PC-9 (cell line): ENCODE data around the gene CUX1. TPM values are rescaled to one million over a fixed set of nuclear protein-coding genes. Genes with fewer than 3 reads are reported as not detected.

Experiments
- BruUV-seq: library from RNA; stranded (reverse); fragments of 400-500 nt; replicated peaks from 2 replicates; lab custom pipeline; 2021; lab: Mats Ljungman, UMichigan
- CTCF ChIA-PET: fragments of 300-600 bp; sonication (Branson Sonifier 250); formaldehyde crosslinking; loops from one replicate; lab custom pipeline; 2022; ENCODE audit warnings: antibody characterized with exemption; lab: Charles Lee
- POLR2A ChIA-PET: fragments of 300-600 bp; sonication (Branson Sonifier 250); formaldehyde crosslinking; loops from one replicate; lab custom pipeline; 2022; ENCODE audit warnings: antibody characterized with exemption; ENCODE audit not compliant: unreplicated experiment; lab: Charles Lee
- DNase-seq, 2 experiments: peaks; one replicate each; pipeline versions ENCODE4 v3.0.0 to v3.0.0-alpha.2; 2015 to 2022; ENCODE audit warnings: mixed read lengths in 1 of 2
- H2AFZ ChIP-seq: fragments of 200-600 bp; sonication (generic); 2 replicates; pipeline ENCODE4 v1.8.1; 2017; ENCODE audit warnings: antibody characterized with exemption
- H3F3A ChIP-seq: fragments of 200-600 bp; sonication (generic); 2 replicates; pipeline ENCODE4 v1.8.1; 2017; ENCODE audit warnings: antibody characterized with exemption, mild to moderate bottlenecking, low read depth; ENCODE audit not compliant: insufficient read depth
- H3K27ac ChIP-seq: fragments of 200-600 bp; sonication (generic); 2 replicates; pipeline ENCODE4 v1.6.1; 2016; ENCODE audit warnings: mixed run types
- H3K27me3 ChIP-seq: fragments of 200-600 bp; sonication (generic); 2 replicates; pipeline ENCODE4 v1.6.1; 2016; ENCODE audit warnings: low read depth, mixed run types; ENCODE audit not compliant: insufficient read depth
- H3K36me3 ChIP-seq: fragments of 200-600 bp; sonication (generic); 2 replicates; pipeline ENCODE4 v1.6.1; 2016; ENCODE audit warnings: low read depth, mixed run types
- H3K4me1 ChIP-seq: fragments of 200-600 bp; sonication (generic); replicated peaks from 2 replicates; pipeline ENCODE4 v1.6.1; 2016; ENCODE audit warnings: mixed run types; ENCODE audit not compliant: insufficient read depth
- H3K4me2 ChIP-seq: fragments of 200-600 bp; sonication (generic); 2 replicates; pipeline ENCODE4 v1.6.1; 2017; ENCODE audit warnings: mixed run types
- H3K4me3 ChIP-seq: fragments of 200-600 bp; sonication (generic); 2 replicates; pipeline ENCODE4 v1.6.1; 2016; ENCODE audit warnings: mixed run types
- H3K79me2 ChIP-seq: fragments of 200-600 bp; sonication (generic); 2 replicates; pipeline ENCODE4 v1.6.1; 2017; ENCODE audit warnings: low read depth, mixed run types
- H3K9me2 ChIP-seq: fragments of 200-600 bp; sonication (generic); 2 replicates; pipeline ENCODE4 v1.8.1; 2017; ENCODE audit warnings: mild to moderate bottlenecking; ENCODE audit not compliant: insufficient read depth
- H3K9me3 ChIP-seq: fragments of 200-600 bp; sonication (generic); 2 replicates; pipeline ENCODE4 v1.8.1; 2016; ENCODE audit warnings: low read depth; ENCODE audit not compliant: insufficient read depth
- H4K20me1 ChIP-seq: fragments of 200-600 bp; sonication (generic); 2 replicates; pipeline ENCODE4 v1.8.1; 2017; ENCODE audit not compliant: insufficient read depth
- EZH2 ChIP-seq: fragments of 200-600 bp; sonication (generic); IDR thresholded peaks from 2 replicates; pipeline ENCODE4 v1.8.0; 2017; ENCODE audit warnings: antibody characterized with exemption, low read depth
- intact Hi-C: fragments of 100-400 bp; cut with micrococcal nuclease; formaldehyde crosslinking; loops from one replicate; pipeline ENCODE4 v1.10.0; 2022; ENCODE audit not compliant: unreplicated experiment
- total RNA-seq: library from RNA; stranded (reverse); gene quantifications from 2 replicates; pipeline ENCODE4 v1.2.3, GENCODE V29; 2021
- TF ChIP-seq, protein P1 (sequence below): fragments of 200-600 bp; sonication (generic); conservative IDR thresholded peaks from 2 replicates; pipeline ENCODE4 v1.6.1; 2017; ENCODE audit warnings: mixed run types, antibody characterized with exemption, mild to moderate bottlenecking, moderate library complexity

CUX1 gene
- total RNA-seq, 1 experiment from 2014 or later, result 83.3 TPM

DNA sequence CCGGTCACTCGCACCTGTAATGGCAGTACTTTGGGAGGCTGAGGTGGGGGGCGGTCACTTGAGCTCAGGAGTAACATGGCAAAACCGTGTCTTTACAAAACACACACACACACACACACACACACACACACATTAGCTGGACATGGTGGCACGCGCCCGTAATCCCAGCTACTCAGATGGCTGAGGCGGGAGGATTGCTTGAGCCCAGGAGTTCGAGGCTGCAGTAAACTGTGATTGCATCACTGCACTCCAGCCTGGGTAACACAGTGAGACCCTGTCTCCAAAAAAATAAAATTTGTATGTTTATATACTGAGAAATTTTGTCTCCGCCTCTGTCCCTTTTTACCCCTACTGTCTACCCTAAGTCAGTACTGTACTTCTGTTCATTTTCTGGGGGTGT lies 86.6 kb downstream of the CUX1 start:
- no peaks in the 10 kb centered on the region for H3K36me3 ChIP-seq
- H3K9me2 ChIP-seq, result no peaks in the 10 kb centered on the region
- POLR2A ChIA-PET, result no interaction called here
- H3K9me3 ChIP-seq, result no peaks in the 10 kb centered on the region
- TF ChIP-seq, protein P1, sequence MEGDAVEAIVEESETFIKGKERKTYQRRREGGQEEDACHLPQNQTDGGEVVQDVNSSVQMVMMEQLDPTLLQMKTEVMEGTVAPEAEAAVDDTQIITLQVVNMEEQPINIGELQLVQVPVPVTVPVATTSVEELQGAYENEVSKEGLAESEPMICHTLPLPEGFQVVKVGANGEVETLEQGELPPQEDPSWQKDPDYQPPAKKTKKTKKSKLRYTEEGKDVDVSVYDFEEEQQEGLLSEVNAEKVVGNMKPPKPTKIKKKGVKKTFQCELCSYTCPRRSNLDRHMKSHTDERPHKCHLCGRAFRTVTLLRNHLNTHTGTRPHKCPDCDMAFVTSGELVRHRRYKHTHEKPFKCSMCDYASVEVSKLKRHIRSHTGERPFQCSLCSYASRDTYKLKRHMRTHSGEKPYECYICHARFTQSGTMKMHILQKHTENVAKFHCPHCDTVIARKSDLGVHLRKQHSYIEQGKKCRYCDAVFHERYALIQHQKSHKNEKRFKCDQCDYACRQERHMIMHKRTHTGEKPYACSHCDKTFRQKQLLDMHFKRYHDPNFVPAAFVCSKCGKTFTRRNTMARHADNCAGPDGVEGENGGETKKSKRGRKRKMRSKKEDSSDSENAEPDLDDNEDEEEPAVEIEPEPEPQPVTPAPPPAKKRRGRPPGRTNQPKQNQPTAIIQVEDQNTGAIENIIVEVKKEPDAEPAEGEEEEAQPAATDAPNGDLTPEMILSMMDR, result no peak
- no peak for TF ChIP-seq EZH2
- H3K27ac ChIP-seq, result no peak overlapping the region
- no peaks in the 10 kb centered on the region; the same call in 1 of the 2 replicates for H4K20me1 ChIP-seq
- H3K4me3 ChIP-seq, result no peak overlapping the region
- no peaks in the 10 kb centered on the region for H3K4me1 ChIP-seq
- H3K79me2 ChIP-seq, result 0 out of 2 replicates have a peak, but pooled peaks cover 3% of the 10 kb centered on the region
- intact Hi-C loops, result no loop called here
- no peak overlapping the region for H2AFZ ChIP-seq
- CTCF ChIA-PET, result interaction anchor here (0.6 kb wide), 1 partner anchor 36 kb away, joined by 3 read pairs; no protein-coding TSS in a partner anchor
- no peaks in the 10 kb centered on the region for H3K27me3 ChIP-seq
- no peaks in the 10 kb centered on the region for H3F3A ChIP-seq
- BruUV-seq, result no TSS peak
- no peak for DNase-seq
- H3K4me2 ChIP-seq, result no peak overlapping the region

DNA sequence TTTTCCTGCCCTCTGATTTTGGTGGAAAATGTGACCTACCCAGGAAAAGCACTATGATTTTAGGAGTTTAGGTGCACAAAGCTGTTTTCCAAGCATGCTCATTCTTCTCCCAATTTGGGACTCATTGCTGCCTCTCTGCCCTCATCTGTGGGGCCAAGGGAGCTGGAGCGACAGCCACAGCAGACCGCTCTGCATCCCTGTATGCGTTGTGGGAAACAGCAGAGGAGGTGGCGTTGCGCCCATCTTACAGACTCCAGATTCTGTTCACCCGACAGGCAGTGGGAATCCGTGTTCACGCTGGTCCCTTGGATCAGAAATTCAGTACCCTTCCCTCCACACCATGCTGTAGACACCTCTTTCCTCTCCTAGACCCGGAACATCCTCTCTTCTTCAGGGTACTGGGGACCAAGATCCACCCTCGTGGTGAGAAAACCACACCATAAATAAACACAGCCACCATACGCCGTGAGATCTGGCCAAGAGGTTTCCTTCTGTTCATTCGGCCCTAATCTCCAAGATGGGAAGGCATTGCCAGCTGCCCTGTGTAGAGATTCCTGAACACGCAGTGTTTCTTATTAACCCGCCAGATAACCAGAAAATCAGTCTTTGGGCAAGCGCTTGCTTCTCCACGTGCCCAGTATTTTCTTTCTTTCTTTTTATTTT lies 87.9 kb downstream of the CUX1 start:
- no peaks in the 10 kb centered on the region for H3K27me3 ChIP-seq
- 0 out of 2 replicates have a peak, but pooled peaks cover 3% of the 10 kb centered on the region for H3K79me2 ChIP-seq
- no peak overlapping the region for H2AFZ ChIP-seq
- no peaks in the 10 kb centered on the region for H3K4me1 ChIP-seq
- H3K27ac ChIP-seq, result no peak overlapping the region
- DNase-seq, result no peak
- no peaks in the 10 kb centered on the region; the same call in none of the 2 replicates for H4K20me1 ChIP-seq
- no peaks in the 10 kb centered on the region for H3K36me3 ChIP-seq
- H3K4me3 ChIP-seq, result no peak overlapping the region
- ChIA-PET CTCF (interaction anchor here (0.5 kb wide), 1 partner anchor 72 kb away, joined by 4 read pairs; no protein-coding TSS in a partner anchor), POLR2A (interaction anchor here (0.6 kb wide), 1 partner anchor 23 kb away, joined by 3 read pairs; no protein-coding TSS in a partner anchor)
- no peak overlapping the region for H3K4me2 ChIP-seq
- TF ChIP-seq, protein P1, result no peak
- TF ChIP-seq EZH2, result no peak
- intact Hi-C loops, result no loop called here
- no peaks in the 10 kb centered on the region for H3K9me2 ChIP-seq
- no TSS peak for BruUV-seq
- H3F3A ChIP-seq, result no peaks in the 10 kb centered on the region
- H3K9me3 ChIP-seq, result no peaks in the 10 kb centered on the region

DNA sequence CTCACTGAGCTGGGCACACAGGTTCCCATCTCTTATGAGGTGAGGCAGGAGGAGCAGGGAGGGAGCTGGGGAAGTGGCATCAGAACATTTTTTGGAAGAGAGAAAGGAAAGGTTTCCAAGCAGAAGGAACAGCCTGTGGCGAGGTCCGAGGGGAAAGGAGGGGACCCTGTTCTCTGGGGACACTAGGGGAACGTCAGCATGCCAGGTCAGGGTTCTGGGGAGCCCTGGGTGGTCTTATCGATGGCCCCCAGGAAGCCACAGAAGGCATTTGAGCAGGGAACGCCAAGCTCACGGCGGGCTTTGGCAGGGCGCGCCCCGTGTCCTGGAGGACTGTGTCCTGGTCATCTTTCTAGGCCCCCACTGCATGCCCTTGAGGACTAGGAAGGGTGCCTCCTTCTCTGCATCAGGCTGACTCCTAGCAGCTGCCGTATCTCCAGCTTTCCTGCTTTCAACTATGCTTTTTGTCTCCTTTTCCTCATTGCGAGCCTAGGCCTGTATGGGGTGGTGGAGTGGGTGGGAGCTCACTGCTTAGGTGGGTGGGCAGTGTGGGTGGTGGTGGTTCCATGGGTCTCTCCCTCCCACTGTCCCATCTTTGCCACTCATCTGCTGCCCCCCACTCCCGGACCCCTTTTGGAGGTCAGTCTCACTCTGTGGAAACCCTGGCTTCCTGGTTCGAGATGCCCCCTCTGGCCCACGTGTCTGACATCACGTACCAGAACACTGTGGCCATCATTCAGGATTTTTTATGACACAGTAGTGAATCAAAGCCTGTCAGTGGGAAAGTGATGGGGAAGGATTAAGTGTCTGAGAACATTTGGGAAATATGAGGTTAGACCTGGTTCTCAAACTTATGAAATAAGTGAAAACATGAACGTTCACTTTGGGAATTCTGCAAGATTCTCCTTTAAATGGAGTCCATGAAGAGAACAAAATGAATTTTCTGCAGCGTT lies 89.1 kb downstream of the CUX1 start:
- H2AFZ ChIP-seq, result no peak overlapping the region
- H3K4me1 ChIP-seq, result no peaks in the 10 kb centered on the region
- ChIA-PET POLR2A (interaction anchor here (0.6 kb wide), 1 partner anchor 31 kb away, joined by 3 read pairs; no protein-coding TSS in a partner anchor), CTCF (no interaction called here)
- no peaks in the 10 kb centered on the region for H3K9me2 ChIP-seq
- H3K4me3 ChIP-seq, result no peak overlapping the region
- BruUV-seq, result no TSS peak
- H3K9me3 ChIP-seq, result no peaks in the 10 kb centered on the region
- no peaks in the 10 kb centered on the region; the same call in none of the 2 replicates for H4K20me1 ChIP-seq
- H3K79me2 ChIP-seq, result 0 out of 2 replicates have a peak, but pooled peaks cover 3% of the 10 kb centered on the region
- no peak overlapping the region for H3K27ac ChIP-seq
- no peaks in the 10 kb centered on the region for H3K36me3 ChIP-seq
- TF ChIP-seq, protein P1, result no peak
- no peak for TF ChIP-seq EZH2
- no peak overlapping the region for H3K4me2 ChIP-seq
- intact Hi-C loops, result no loop called here
- DNase-seq, result no peak
- no peaks in the 10 kb centered on the region for H3K27me3 ChIP-seq
- no peaks in the 10 kb centered on the region for H3F3A ChIP-seq
